NCI-H2171 treated with DMSO at 0.1 percent for 48 hours (cell line): Measurements from ENCODE around the gene CRELD2.

ENCODE experiments used
- DNase-seq: peaks from one replicate; lab custom pipeline; 2025; lab: John Stamatoyannopoulos, UW

Gene CRELD2

DNA sequence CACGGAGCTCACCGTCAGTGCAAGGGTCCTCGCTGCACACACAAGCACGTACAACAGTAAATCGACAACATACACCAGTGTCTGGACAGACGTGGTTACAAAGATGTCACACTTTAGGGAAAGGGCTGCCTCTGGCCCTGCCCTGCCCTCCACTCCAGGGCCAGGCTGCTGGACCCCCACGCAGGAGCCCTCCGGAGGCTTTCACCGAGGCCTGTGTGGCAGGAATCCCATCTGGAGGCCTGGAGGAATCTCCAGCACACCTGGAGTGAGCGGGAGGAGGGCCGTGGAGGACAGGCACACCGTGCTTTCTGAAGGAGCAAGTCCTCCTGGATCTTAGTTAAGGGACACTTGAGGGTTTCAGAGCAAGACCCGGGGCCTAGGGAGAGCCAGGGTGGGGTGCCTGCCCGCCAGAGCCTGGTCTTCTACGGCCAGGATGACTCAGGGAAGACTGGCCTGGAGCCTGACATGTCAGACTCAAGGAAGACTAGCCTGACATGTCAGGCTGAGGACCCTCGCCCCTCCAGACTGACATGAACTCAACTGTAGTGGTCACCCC lies 40.0 kb downstream of the CRELD2 start:
- no peak for DNase-seq

GRCh38 chr22:49958931-49959781 lies 40.7 kb downstream of the CRELD2 start:
- no peak for DNase-seq

GRCh38 chr22:49959782-49960158 lies 41.3 kb downstream of the CRELD2 start:
- DNase-seq, result no peak

- peak; percentile 96 for DNase-seq
Observed at GRCh38 chr22:49960159-49961004, 41.9 kb downstream of the CRELD2 start, which contains the start of gene PIM3. PIM3 (plus strand) TSS chr22:49960772; CDS start chr22:49960948, 176 bp downstream.

DNA sequence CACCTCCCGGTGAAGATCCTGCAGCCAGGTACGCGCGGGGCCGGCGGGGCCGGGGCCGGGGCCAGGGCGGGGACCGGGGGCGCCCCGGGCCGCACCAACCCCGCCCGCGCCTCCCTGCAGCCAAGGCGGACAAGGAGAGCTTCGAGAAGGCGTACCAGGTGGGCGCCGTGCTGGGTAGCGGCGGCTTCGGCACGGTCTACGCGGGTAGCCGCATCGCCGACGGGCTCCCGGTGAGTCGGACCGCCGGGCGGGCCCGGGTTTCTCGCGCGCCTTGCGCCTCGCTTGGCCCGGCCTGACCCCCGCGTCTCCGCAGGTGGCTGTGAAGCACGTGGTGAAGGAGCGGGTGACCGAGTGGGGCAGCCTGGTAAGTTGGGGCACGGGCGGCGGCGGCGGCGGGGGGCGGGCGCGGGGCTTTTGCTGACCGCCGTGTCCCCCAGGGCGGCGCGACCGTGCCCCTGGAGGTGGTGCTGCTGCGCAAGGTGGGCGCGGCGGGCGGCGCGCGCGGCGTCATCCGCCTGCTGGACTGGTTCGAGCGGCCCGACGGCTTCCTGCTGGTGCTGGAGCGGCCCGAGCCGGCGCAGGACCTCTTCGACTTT lies 42.7 kb downstream of the CRELD2 start:
- no peak for DNase-seq

DNA sequence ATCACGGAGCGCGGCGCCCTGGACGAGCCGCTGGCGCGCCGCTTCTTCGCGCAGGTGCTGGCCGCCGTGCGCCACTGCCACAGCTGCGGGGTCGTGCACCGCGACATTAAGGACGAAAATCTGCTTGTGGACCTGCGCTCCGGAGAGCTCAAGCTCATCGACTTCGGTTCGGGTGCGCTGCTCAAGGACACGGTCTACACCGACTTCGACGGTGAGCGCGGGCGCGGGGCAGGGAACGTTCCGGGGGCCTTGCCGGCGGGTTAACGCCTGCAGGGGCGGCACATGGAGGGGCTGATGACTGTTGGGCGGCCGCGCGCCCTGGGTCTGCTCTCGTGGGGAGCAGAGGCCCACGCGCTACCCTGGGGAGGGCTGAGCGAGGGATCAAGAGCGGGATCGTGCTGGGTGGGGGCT lies 43.2 kb downstream of the CRELD2 start:
- no peak for DNase-seq

DNA sequence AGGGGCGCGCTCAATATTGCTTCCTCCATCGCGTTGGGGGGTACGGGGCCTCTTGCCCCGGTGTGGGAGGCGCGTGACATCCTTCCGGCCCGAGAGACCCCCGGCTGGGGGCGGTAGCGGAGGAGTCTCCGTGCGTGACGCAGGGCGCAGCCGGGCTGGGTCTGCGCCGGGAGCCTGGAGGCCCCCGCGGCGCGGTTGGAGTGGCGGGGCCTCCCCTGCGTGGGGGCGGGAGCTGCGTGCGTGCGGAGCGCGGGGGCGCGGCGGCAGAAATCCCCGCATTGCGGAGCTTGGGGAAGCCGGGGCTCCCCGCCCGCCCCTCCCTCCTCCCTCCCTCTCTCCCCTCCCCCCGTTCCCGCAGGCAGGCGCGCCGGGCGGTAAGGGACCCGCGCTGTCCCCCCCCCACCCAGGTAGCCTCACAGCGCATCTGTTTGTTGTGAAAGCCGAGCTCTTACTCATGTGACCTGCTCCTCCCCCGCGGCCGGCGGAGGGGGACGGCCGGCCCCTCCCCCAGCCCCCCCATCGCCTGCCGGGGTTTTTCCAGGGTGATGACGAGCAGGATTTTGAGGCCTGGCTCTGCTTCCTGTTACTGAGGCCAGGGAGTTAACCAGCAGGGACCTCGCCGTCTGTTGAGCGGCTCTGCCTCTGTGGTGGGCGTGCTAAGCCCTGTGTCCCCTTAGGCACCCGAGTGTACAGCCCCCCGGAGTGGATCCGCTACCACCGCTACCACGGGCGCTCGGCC lies 43.7 kb downstream of the CRELD2 start:
- DNase-seq, result peak; percentile 86

DNA sequence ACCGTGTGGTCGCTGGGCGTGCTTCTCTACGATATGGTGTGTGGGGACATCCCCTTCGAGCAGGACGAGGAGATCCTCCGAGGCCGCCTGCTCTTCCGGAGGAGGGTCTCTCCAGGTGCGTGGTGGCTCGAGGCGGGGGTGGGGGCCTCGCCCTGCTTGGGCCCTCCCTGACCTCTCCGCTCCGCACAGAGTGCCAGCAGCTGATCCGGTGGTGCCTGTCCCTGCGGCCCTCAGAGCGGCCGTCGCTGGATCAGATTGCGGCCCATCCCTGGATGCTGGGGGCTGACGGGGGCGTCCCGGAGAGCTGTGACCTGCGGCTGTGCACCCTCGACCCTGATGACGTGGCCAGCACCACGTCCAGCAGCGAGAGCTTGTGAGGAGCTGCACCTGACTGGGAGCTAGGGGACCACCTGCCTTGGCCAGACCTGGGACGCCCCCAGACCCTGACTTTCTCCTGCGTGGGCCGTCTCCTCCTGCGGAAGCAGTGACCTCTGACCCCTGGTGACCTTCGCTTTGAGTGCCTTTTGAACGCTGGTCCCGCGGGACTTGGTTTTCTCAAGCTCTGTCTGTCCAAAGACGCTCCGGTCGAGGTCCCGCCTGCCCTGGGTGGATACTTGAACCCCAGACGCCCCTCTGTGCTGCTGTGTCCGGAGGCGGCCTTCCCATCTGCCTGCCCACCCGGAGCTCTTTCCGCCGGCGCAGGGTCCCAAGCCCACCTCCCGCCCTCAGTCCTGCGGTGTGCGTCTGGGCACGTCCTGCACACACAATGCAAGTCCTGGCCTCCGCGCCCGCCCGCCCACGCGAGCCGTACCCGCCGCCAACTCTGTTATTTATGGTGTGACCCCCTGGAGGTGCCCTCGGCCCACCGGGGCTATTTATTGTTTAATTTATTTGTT lies 44.6 kb downstream of the CRELD2 start:
- DNase-seq, result no peak

- DNase-seq, result no peak
Observed at GRCh38 chr22:49963647-49964026, 45.2 kb downstream of the CRELD2 start.

- no peak for DNase-seq
Observed at GRCh38 chr22:49964136-49965090, 46.0 kb downstream of the CRELD2 start.

DNA sequence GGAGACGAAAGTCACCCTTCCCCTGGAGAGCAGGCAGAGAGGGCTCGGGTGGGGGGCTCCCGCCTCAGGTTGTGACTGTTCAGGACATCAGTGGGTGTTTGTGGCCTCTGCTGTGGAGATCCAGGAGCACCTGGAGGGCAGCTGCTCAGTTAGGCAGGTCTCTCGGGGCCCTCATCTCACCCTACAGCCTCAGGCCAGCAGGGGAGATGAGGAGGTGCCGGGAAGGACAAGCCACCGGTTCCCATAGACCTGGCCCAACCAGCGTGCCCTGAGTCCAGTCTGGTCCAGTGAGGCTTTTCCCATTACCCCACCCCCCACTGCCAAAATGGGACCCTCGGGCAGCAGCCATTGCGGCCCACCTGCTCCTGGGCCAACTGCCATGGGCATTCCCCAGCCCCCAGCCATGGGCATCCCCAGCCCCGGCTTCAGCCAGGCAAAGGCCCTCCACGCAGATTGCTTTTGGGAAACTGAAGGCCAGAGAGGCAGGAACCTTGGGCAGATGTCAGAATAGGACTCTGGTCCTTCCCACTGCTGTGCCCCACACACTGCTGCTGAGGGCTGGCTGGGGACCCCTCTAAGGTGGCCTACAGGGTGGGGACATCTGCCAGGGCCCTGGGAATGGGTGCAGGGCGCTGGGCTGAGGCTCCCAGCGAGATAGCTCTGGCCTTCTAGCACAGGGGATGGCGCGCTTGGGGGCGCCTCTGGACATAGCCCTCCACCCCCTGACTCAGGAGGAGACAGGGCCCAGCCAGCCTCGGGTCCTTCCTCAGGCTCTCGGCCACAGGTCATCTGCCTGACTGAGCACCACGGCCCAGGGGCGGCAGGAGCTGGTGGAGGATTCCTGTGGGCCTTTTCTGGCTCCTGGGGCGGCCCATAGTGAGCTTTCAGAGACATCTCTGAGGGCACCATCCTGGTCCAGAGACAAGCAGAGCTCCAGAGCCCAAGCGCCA lies 46.9 kb downstream of the CRELD2 start:
- no peak for DNase-seq

GRCh38 chr22:49966041-49966773 lies 47.8 kb downstream of the CRELD2 start:
- no peak for DNase-seq

DNA sequence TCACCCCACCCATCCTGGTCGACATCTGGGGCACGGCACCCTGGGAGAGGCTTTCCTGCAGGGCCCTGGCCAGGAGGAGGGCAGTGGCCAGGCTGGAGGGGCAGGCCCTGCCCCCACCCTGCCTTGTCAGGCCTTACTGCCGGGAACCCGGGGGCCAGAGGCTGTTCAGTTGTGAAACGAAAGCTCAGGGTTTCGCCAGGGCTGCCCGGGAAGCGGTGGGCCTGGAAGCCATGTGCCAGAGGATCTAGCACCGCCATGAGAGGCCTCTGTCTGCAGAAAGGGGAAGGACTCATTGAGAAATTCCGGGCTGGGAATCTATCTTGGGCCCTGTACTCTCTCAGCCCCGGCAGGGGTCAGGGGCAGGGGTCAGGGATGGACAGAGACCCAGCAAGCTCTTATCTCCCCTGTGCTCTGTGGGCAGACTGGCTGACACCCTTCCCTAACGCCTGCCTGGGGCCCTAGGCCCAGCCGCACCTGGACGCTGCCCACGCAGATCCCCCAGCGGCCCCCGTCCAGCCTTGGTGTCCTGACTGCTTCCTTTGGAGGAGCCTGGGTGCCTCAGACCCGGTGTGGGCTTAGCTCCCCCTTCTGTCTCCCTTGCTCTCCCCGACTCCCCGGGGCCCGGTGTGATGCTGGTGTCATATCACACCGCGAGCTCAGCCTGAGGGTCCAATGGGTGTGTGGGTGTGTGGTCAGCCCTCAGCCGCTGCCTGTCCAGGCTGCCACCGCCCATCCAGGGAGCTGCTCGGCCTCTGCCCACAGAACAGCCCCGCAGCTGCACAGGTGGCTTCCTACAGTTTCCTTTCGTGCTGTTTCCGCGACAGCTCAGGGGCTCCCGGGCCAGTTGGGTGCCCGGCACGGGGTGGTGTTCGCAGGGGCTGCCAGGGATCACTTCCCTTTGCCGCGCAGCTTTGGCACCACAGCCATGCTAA lies 48.6 kb downstream of the CRELD2 start:
- DNase-seq, result no peak

GRCh38 chr22:49967706-49968208 lies 49.3 kb downstream of the CRELD2 start:
- no peak for DNase-seq

DNA sequence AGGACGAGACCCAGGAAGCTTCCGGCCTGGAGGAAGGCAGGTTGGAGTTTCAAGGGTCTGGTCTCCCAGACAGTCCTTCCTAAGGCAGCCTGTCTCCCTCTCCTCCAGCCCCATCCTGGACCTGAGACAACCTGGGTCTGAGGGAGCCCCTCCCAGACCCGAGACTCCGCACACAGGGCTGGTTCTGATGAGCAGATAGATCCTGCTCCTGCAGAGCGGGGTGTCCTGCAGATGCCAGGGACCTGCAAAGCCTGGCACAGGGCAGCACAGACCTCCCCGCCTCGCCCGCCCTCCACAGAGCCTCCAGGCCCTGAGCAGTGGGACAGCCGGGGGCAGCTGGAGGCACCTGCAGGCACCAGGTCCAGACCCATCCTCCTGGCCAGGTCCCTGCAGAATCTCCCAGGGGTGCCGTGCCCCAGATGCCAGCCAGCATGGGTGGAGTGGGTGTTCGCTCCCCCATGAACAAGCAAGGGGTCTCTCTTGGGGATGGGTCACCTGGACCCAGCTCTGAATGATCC lies 49.9 kb downstream of the CRELD2 start:
- no peak for DNase-seq
